Esophagus squamous epithelium (tissue), 4 donors: Measurements from ENCODE around the gene KCND2.

Source experiments
- CTCF ChIP-seq, 6 experiments: fragments of 450-650 bp in 4 of 6; fragments of 200-600 bp in 2 of 6; sonication (generic) in 2 of 6; IDR thresholded peaks; one replicate each; pipeline ENCODE4 v1.5.1; 2016 to 2019; ENCODE audit warnings: antibody characterized with exemption in 6 of 6, mild to moderate bottlenecking in 4 of 6, moderate library complexity in 4 of 6
- POLR2A ChIP-seq, 4 donors: fragments of 450-650 bp; IDR thresholded peaks; one replicate each; pipeline ENCODE4 v1.6.1; 2017; ENCODE audit warnings: antibody characterized with exemption in 4 of 4, mild to moderate bottlenecking in 4 of 4, moderate library complexity in 3 of 4

- TF ChIP-seq CTCF (IDR thresholded peaks at IDR 0.05) (no peak), POLR2A (IDR thresholded peaks at IDR 0.05) (no peak)
Measured at GRCh38 chr7:120445276-120445675, 172.3 kb downstream of the KCND2 start.
